G401 (cell line): Measurements from ENCODE around the gene PDE2A. TPM values are rescaled to one million over a fixed set of nuclear protein-coding genes. Genes with fewer than 3 reads are reported as not detected.

Experiments
- DNase-seq: peaks from one replicate; pipeline ENCODE4 v3.0.0-alpha.2; 2015; ENCODE audit warnings: low spot score
- in situ Hi-C: cut with HindIII; loops from 2 replicates; pipeline ENCODE4 v1.10.0; 2016; ENCODE audit warnings: low sequenced_read_pairs, mixed read lengths
- total RNA-seq: library from RNA; depleted of rRNA; stranded (reverse); fragments of >200 nt; shearing (Covaris generic); gene quantifications from 2 replicates; pipeline ENCODE4 v1.2.3, GENCODE V29; 2014

Gene PDE2A
- total RNA-seq, 1 experiment from 2014 or later, result not detected

DNA sequence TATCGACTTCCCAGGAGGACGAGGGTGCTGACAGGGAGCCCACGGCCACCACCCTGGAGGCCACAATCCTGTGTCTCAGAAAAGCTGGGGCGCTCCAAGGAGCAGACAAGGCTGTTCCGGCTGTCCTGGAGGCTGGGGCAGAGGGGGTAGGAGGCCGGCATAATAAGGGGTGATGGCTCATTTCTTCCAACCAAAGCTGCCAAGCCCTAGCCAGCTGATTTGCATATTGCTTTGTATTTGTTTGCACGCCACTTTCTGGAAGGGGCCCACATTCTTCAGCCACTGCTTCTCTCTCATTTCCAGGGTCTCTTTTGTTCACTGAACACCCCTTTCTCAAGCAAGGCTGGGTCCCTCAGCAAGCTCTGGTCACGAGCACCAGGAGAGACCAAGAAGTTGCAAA lies 4.7 kb downstream of the PDE2A start:
- no peak for DNase-seq
- in situ Hi-C loops, result no loop called here

- in situ Hi-C loops, result no loop called here
- DNase-seq, result no peak
These were observed 5.4 kb downstream of the PDE2A start for GRCh38 chr11:72668629-72669347.

GRCh38 chr11:72665911-72666472 lies 8.2 kb downstream of the PDE2A start:
- in situ Hi-C loops, result no loop called here
- no peak for DNase-seq

DNA sequence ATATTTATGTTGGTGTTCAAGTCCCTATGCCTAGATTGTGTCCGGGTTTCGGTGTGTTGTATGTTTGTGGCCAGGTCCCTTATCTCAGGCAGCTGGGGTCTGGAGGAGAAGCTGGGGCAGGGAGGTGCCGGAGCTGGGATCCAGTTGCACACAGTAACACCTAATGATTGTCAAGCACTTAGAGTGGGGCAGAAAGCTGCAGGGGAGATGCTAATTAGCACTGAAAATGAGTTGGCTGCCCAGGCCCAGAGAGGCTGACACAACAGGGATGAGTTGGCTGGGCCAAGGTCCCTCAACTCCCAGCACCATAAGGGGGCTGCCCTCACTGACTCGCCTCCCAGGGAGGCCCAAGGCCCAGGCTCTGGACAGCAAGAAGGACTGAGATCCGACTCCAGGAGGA lies 12.2 kb downstream of the PDE2A start:
- in situ Hi-C loops, result no loop called here

GRCh38 chr11:72661486-72661885 lies 12.7 kb downstream of the PDE2A start:
- no peak for DNase-seq

More for the DNA sequence above, 12.2 kb downstream of the PDE2A start:
- no peak for DNase-seq

DNA sequence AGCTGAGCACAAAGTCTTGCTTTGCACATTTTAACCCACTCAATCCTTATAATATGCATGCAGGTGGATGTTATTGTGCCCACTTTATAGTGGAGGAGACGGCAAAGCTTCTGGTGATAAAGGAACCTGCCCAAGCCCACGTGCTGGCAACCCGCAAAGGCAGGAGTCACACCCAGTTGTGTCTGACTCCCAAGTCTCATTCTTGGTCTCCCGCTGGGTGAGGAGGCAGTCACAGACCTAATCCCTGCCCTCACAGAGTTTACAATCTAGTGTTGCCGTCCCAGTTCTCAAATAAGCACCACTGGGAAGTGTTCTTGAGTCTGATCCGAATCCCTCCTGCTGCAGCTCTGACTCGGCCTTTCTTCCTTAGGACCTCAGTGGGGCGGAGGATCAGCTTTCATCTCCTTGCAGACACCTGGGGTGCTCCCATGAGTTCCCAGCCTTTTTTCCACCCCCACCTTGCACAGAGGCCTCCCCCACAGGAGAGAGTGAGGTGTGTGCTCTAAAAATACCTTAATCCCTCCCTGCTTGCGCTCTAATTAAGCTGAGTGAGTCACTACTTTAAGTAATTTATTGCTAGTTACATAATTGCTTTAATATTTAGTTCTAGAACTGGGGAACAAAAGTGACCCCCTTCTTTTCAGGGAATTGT lies 15.1 kb downstream of the PDE2A start:
- in situ Hi-C loops, result loop anchor here (10.0 kb wide), 2 partner anchors 96 to 114 kb away; partner anchors contain the start of gene ARAP1
- no peak for DNase-seq

More at GRCh38 chr11:72661486-72661885, 12.7 kb downstream of the PDE2A start:
- in situ Hi-C loops, result no loop called here

GRCh38 chr11:72657411-72658100 lies 16.7 kb downstream of the PDE2A start:
- DNase-seq, result no peak
- in situ Hi-C loops, result loop anchor here (10.0 kb wide), 2 partner anchors 97 to 113 kb away; partner anchors contain the start of gene ARAP1

DNA sequence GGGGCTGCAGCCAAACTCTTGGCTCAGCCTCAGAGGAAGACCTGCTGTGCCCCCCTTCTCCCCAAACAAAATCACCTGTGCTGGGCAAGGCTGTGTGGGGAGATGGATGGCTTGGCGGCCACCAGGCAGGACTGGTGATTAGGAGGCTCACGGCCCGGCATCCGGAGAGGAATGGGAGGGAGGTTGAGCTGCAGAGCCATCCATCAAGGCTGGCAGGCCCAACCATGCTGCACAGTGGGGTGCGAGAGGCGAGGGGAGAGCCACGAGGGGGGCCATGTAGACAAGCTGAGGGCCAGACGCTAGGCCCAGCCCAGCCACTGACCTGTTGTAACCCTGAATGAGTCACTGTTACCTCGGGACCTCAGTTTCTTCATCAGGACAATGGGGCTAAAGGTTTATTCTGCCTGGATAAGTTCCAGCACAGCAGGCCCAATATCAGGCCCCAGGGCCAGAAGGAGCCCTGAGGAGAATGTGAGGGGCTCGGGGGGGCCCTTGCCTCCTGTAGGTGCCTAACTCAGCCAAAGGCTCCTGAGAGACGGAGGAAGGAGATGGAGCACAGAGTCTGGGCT lies 18.2 kb downstream of the PDE2A start:
- in situ Hi-C loops, result loop anchor here (10.0 kb wide), 2 partner anchors 99 to 111 kb away; partner anchors contain the start of gene ARAP1
- DNase-seq, result no peak

DNA sequence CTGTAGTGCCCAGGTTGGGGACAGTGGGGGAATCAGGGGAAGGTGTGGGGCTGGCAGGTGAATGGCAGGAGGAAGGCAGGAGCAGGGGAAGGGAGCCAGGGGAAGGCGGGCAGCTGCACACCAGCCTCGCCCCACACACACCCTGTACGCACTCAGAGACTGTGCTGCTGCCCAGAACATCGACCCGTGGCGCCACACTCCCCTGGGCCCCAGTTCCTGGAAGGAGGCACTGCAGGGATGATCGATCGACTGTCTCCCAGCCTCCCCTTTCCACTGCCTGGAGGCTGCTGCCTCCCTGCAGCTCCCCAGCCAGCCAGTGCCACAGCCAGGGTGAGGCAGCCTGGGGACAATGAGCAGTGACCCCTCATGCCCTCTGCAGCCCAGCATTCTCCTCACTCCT lies 19.2 kb downstream of the PDE2A start:
- DNase-seq, result no peak
- in situ Hi-C loops, result loop anchor here (10.0 kb wide), 2 partner anchors 100 to 110 kb away; partner anchors contain the start of gene ARAP1

DNA sequence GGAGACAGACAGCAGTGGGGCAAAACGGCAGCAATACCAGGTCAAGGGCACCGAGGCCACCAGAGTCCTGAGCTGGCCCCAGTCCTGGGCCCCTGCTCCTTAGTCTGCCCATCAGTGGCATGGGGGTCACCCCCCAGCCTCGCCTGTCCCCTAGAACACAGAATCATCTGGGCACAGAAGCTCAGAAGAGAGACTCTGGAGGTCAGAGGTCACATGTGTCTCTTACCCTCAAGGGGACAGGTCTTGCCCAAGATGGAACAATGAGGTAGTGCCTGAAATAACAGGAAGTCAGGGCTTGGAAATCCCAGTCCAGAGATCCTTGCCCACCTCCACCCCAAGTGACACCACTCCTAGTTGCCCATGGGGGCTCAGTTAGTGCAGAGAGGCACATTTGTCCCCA lies 20.6 kb downstream of the PDE2A start:
- in situ Hi-C loops, result loop anchor here (10.0 kb wide), 2 partner anchors 101 to 109 kb away; partner anchors contain the start of gene ARAP1
- DNase-seq, result no peak

- in situ Hi-C loops, result loop anchor here (10.0 kb wide), 2 partner anchors 102 to 108 kb away; partner anchors contain the start of gene ARAP1
- DNase-seq, result peak; percentile 58
These were observed 21.2 kb downstream of the PDE2A start for GRCh38 chr11:72652873-72653630.

- no peak for DNase-seq
- in situ Hi-C loops, result loop anchor here (10.0 kb wide), 2 partner anchors 103 to 107 kb away; partner anchors contain the start of gene ARAP1
These were observed 22.1 kb downstream of the PDE2A start for GRCh38 chr11:72652133-72652532.

DNA sequence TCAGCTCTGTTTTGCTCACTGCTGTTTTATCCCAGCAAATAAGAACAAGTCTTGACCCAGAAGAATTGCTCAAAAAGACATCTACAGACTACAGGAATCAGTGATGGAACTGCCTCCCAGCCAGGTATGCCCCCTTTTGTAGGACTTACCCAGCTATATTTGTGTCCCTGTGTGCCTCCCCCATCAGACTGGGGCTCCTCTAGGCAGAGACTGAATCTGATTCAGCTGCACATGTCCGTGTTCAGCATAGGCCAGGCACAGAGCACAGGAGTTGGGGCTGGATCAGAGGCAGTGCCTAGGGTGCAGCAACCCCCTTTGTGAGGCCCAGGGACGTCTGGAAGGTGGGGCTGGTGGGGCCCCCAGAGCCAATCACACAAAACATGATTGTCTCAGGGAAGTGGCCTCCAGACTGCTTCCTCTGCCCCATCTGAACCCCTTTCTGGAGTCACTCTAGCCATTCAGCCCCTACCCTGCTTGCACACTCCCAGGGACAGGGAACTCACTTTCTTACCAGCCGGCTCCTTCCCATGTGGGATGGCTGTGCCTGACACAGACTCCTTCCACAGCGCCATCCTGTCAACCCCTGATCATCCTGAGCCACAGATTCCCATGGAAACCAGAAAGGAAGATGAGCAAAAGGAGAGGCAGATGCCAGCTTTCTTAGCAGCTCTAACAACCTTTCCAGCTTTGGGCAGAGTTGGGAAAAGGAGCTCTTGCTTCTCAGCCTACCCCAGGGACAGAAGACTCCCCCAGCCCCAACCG lies 24.8 kb downstream of the PDE2A start:
- no peak for DNase-seq
- in situ Hi-C loops, result no loop called here

DNA sequence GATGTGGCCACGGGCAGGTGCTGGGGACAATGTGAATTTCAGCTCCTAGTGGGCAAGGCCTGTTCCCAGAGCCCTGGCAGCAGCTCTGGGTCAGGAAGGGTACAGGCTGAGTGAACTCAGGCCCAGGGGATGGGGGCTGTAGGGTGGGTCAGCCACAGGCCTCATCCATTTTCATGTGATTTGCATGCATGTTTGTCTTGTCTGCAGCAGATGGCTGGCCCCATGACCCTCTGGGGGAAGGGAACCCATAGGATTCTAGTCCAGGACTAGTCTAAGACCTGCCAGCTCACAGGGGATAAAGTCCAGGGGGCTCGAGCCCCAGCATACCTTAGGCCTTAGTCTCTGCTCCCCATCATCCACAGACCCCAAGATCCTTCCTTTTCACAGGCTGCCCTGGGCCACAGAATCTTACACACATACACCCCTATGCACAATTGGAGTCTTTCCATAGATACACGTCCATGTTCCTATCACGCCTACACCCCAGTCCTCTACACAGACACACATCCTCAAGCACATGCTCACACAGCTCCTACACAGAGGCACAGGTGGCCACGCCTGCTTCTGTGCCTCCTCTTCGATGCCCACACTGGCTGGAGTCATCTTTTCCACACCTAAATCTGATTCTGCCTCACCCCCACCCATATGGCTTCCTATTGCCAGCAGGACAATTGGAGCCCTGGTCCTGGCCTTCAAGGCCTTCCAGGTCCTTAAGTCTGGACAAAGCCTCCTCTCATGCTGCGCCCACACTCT lies 25.7 kb downstream of the PDE2A start:
- in situ Hi-C loops, result no loop called here
- DNase-seq, result no peak

GRCh38 chr11:72647882-72648281 lies 26.3 kb downstream of the PDE2A start:
- in situ Hi-C loops, result no loop called here
- DNase-seq, result no peak

DNA sequence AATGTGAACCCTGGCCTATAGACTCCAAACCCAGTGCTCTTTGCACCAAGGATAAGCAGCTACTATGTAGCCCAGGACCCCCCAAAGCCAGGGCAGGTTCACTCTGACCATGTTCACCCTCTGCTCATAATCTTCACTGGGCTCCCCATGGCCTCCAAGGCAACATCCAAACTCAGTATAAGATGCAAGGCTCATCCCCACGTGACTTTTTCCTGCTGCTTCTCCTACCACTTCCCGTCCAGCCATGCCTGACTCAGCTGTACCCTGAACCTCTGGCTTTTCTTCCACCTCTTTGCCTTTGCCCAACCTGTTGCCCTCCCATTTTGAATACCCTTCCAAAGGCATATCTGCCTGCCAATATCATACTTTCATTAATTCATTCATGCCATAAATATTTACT lies 27.8 kb downstream of the PDE2A start:
- no peak for DNase-seq
- in situ Hi-C loops, result no loop called here

DNA sequence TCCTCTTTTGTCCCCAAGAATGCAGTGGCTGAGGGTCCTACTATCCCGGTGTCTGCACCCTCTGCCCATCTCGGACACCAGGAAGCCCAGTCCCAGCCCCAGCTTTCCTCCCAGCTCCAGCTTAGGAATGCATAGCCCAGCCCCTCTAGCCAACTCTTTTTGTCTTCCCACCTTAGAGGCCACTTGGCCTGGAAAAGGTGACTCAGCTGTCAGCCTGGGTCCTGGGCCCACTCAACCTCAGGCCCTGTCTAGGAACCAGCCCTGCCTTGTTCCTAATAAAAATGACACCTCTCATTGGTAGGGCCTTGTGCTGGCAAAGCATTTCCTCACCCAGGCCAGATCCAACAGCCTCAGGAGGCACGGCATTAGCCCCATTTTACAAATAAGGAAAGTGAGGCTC lies 28.2 kb downstream of the PDE2A start:
- in situ Hi-C loops, result no loop called here
- no peak for DNase-seq
